Measurements from ENCODE around the gene MALRD1. TPM values are rescaled to one million over a fixed set of nuclear protein-coding genes. Genes with fewer than 3 reads are reported as not detected.

MALRD1 gene
- total and polyA plus RNA-seq, 2 experiments from 2014 or later: 17.8 to 52.6 TPM

GRCh38 chr10:19719284-19719683 lies 670.7 kb downstream of the MALRD1 start:
- Histone ChIP-seq H3K36me3 (replicated peaks; ENCODE audit: insufficient read depth, low read depth) (no peaks in the 10 kb centered on the region), H3K9me3 (ENCODE audit: low read depth) (no peaks in the 10 kb centered on the region), H3K27ac (peak overlapping the region; percentile 5), H3K27me3 (no peaks in the 10 kb centered on the region), H3K4me2 (peak overlapping the region; percentile 6), H3K4me1 (ENCODE audit: insufficient read depth) (no peaks in the 10 kb centered on the region), H3K79me2 (no peaks in the 10 kb centered on the region), H4K20me1 (ENCODE audit: insufficient read depth, poor library complexity, severe bottlenecking) (no peaks in the 10 kb centered on the region), H3K4me3 (no peak overlapping the region), H2AFZ (no peak overlapping the region), H3K9me2 (replicated peaks; ENCODE audit: insufficient read depth) (no peaks in the 10 kb centered on the region)
- DNase-seq (ENCODE audit: low spot score): peak; percentile 24
- no peak for TF ChIP-seq CTCF (IDR thresholded peaks at IDR 0.05; ENCODE audit: poor library complexity)
- no peak for TF ChIP-seq EZH2 (IDR thresholded peaks at IDR 0.05; ENCODE audit: borderline replicate concordance)
- no peak for TF ChIP-seq EZH2phosphoT487 (IDR thresholded peaks at IDR 0.05; ENCODE audit: low read depth, severe bottlenecking, unreplicated experiment)
- WGBS (ENCODE audit: low lambda C conversion rate, missing lambda C conversion rate): 54% methylated on average over 3 of the region's 3 CpGs

DNA sequence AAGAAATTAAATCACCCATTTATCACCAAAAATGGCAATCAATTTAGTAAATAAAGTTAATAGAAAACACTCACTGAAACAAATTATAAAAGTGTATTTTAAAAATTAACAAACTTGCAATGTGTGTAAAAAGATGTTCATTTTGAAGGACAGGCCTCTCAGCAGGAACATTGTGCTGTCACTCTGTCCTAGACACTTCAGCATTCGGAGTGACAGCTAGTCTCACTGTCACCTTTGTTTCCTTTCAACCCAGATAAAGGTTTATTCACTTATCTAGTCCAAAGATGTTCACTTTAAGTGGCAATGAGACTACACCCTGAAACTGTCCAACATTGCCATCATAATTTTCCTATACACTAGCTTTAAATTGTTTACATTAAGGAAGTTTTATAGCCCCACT lies 675.7 kb downstream of the MALRD1 start:
- no peak for DNase-seq (ENCODE audit: low spot score)
- TF ChIP-seq EZH2 (IDR thresholded peaks at IDR 0.05; ENCODE audit: borderline replicate concordance) (no peak), CTCF (IDR thresholded peaks at IDR 0.05; ENCODE audit: poor library complexity) (no peak), EZH2phosphoT487 (IDR thresholded peaks at IDR 0.05; ENCODE audit: low read depth, severe bottlenecking, unreplicated experiment) (no peak)
- no peak overlapping the region for H2AFZ ChIP-seq
- H3K4me2 ChIP-seq: no peak overlapping the region
- no peaks in the 10 kb centered on the region for H3K4me1 ChIP-seq (ENCODE audit: insufficient read depth)
- H3K79me2 ChIP-seq: no peaks in the 10 kb centered on the region
- H4K20me1 ChIP-seq (ENCODE audit: insufficient read depth, poor library complexity, severe bottlenecking): no peaks in the 10 kb centered on the region
- no peak overlapping the region for H3K27ac ChIP-seq
- 68% methylated on average over 1 of the region's 1 CpG for WGBS (ENCODE audit: low lambda C conversion rate, missing lambda C conversion rate)
- H3K4me3 ChIP-seq: no peak overlapping the region
- no peaks in the 10 kb centered on the region for H3K9me2 ChIP-seq (replicated peaks; ENCODE audit: insufficient read depth)
- no peaks in the 10 kb centered on the region for H3K27me3 ChIP-seq
- no peaks in the 10 kb centered on the region for H3K9me3 ChIP-seq (ENCODE audit: low read depth)
- H3K36me3 ChIP-seq (replicated peaks; ENCODE audit: insufficient read depth, low read depth): no peaks in the 10 kb centered on the region

DNA sequence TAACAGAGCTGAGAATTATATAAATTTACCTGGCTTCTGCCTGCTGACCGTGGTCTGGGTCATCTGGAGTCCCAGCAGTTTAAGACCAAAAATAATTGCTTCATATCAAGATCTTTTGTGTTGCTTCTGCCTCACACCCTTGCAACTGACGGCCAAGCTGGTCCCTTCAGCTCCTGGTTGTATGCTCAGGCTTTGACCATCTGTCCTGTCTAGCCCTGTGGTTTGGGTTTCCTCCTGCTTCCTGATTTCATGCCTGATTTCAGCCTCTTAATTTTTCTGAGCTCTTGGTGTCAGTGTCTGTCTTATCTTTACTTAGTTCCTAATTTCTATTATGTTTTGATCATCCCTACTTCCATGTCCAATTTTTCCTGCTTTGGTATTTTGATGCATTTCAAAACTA lies 679.8 kb downstream of the MALRD1 start:
- no peak overlapping the region for H3K4me3 ChIP-seq
- no peaks in the 10 kb centered on the region for H3K9me3 ChIP-seq (ENCODE audit: low read depth)
- no peaks in the 10 kb centered on the region for H3K79me2 ChIP-seq
- no peak overlapping the region for H3K4me2 ChIP-seq
- no peak for DNase-seq (ENCODE audit: low spot score)
- H3K27ac ChIP-seq: no peak overlapping the region
- no peaks in the 10 kb centered on the region for H3K4me1 ChIP-seq (ENCODE audit: insufficient read depth)
- H3K36me3 ChIP-seq (replicated peaks; ENCODE audit: insufficient read depth, low read depth): no peaks in the 10 kb centered on the region
- 89% methylated on average over 2 of the region's 2 CpGs for WGBS (ENCODE audit: low lambda C conversion rate, missing lambda C conversion rate)
- H3K9me2 ChIP-seq (replicated peaks; ENCODE audit: insufficient read depth): no peaks in the 10 kb centered on the region
- no peaks in the 10 kb centered on the region for H4K20me1 ChIP-seq (ENCODE audit: insufficient read depth, poor library complexity, severe bottlenecking)
- TF ChIP-seq EZH2 (IDR thresholded peaks at IDR 0.05; ENCODE audit: borderline replicate concordance) (no peak), CTCF (IDR thresholded peaks at IDR 0.05; ENCODE audit: poor library complexity) (no peak), EZH2phosphoT487 (IDR thresholded peaks at IDR 0.05; ENCODE audit: low read depth, severe bottlenecking, unreplicated experiment) (no peak)
- H2AFZ ChIP-seq: no peak overlapping the region
- H3K27me3 ChIP-seq: no peaks in the 10 kb centered on the region

GRCh38 chr10:19728964-19729363 lies 680.4 kb downstream of the MALRD1 start:
- Histone ChIP-seq H4K20me1 (ENCODE audit: insufficient read depth, poor library complexity, severe bottlenecking) (no peaks in the 10 kb centered on the region), H3K79me2 (no peaks in the 10 kb centered on the region), H3K9me2 (replicated peaks; ENCODE audit: insufficient read depth) (no peaks in the 10 kb centered on the region), H3K36me3 (replicated peaks; ENCODE audit: insufficient read depth, low read depth) (no peaks in the 10 kb centered on the region), H3K4me3 (no peak overlapping the region), H3K27ac (no peak overlapping the region), H3K4me2 (no peak overlapping the region), H2AFZ (no peak overlapping the region), H3K4me1 (ENCODE audit: insufficient read depth) (no peaks in the 10 kb centered on the region), H3K27me3 (no peaks in the 10 kb centered on the region), H3K9me3 (ENCODE audit: low read depth) (no peaks in the 10 kb centered on the region)
- DNase-seq (ENCODE audit: low spot score): no peak
- TF ChIP-seq EZH2phosphoT487 (IDR thresholded peaks at IDR 0.05; ENCODE audit: low read depth, severe bottlenecking, unreplicated experiment) (no peak), CTCF (IDR thresholded peaks at IDR 0.05; ENCODE audit: poor library complexity) (no peak), EZH2 (IDR thresholded peaks at IDR 0.05; ENCODE audit: borderline replicate concordance) (no peak)
- 97% methylated on average over 2 of the region's 2 CpGs for WGBS (ENCODE audit: low lambda C conversion rate, missing lambda C conversion rate)
